HL-60 (cell line): ENCODE data around the gene RARRES1.

Source experiments
- CTCF ChIP-seq: IDR thresholded peaks from one replicate; pipeline ENCODE4 v1.5.1; 2011; ENCODE audit warnings: low read length, control low read depth, inconsistent platforms; ENCODE audit not compliant: insufficient read depth
- GABPA ChIP-seq: IDR thresholded peaks from 2 replicates; pipeline ENCODE4 v1.6.1; 2012; ENCODE audit warnings: low read depth

- no peak for TF ChIP-seq CTCF
- no peak for TF ChIP-seq GABPA
Observed at GRCh38 chr3:158749526-158749925, 17.3 kb upstream of the RARRES1 start.
